SK-N-SH (cell line): ENCODE data around the gene PLCB3. TPM values are rescaled to one million over a fixed set of nuclear protein-coding genes. Genes with fewer than 3 reads are reported as not detected.

ENCODE experiments used
- CTCF ChIA-PET: fragments of 300-600, 350-600 bp; formaldehyde crosslinking; extraction: SDS; loops from one replicate; lab custom pipeline; 2021; lab: Yijun Ruan, JAX
- POLR2A ChIA-PET: fragments of 350-600 bp; sonication (Branson Sonifier 250); formaldehyde crosslinking; extraction: SDS; loops from one replicate; lab custom pipeline; 2020; ENCODE audit warnings: antibody characterized with exemption, inconsistent platforms; lab: Yijun Ruan, JAX
- DNase-seq: peaks from one replicate; pipeline ENCODE4 v3.0.0; 2012
- H2AFZ ChIP-seq: fragments of 200-600 bp; sonication (generic); 2 replicates; pipeline ENCODE4 v1.8.1; 2016; ENCODE audit warnings: antibody characterized with exemption, mild to moderate bottlenecking, low read depth
- H3F3A ChIP-seq: fragments of 200-600 bp; sonication (generic); replicated peaks from 2 replicates; pipeline ENCODE3; 2016; ENCODE audit warnings: antibody characterized with exemption, mild to moderate bottlenecking; ENCODE audit not compliant: insufficient read depth
- H3K27ac ChIP-seq, 2 experiments: fragments of 200-500 bp in 1 of 2; fragments of 200-600 bp in 1 of 2; sonication (Bioruptor generic) in 1 of 2; sonication (generic), shearing (Covaris generic) in 1 of 2; 2 replicates each; pipeline versions ENCODE4 v1.5.1 to v1.6.1; 2014 to 2016; ENCODE audit warnings: low read depth in 2 of 2, inconsistent platforms in 1 of 2, low read length in 1 of 2, mild to moderate bottlenecking in 1 of 2, mixed read lengths in 1 of 2
- H3K27me3 ChIP-seq: fragments of 200-600 bp; sonication (generic), shearing (Covaris generic); 2 replicates; pipeline ENCODE4 v1.6.1; 2016; ENCODE audit warnings: mixed run types; ENCODE audit not compliant: insufficient read depth
- H3K36me3 ChIP-seq, 2 experiments: fragments of 200-500 bp in 1 of 2; fragments of 200-600 bp in 1 of 2; sonication (Bioruptor generic) in 1 of 2; sonication (generic) in 1 of 2; replicated peaks in 1 of 2; 2 replicates each; pipeline versions ENCODE3 to v1.5.1; 2014 to 2016; ENCODE audit warnings: low read length in 1 of 2, mild to moderate bottlenecking in 1 of 2; ENCODE audit not compliant: insufficient read depth in 2 of 2, control insufficient read depth in 1 of 2
- H3K4me1 ChIP-seq, 2 experiments: fragments of 200-500 bp in 1 of 2; fragments of 200-600 bp in 1 of 2; sonication (Bioruptor generic) in 1 of 2; sonication (generic), shearing (Covaris generic) in 1 of 2; 2 replicates each; pipeline versions ENCODE4 v1.5.1 to v1.6.1; 2014 to 2016; ENCODE audit warnings: low read depth in 1 of 2, low read length in 1 of 2, mixed run types in 1 of 2; ENCODE audit not compliant: insufficient read depth in 2 of 2, control insufficient read depth in 1 of 2
- H3K4me2 ChIP-seq: fragments of 200-600 bp; sonication (generic), shearing (Covaris generic); 2 replicates; pipeline ENCODE4 v1.6.1; 2017; ENCODE audit warnings: mixed run types
- H3K4me3 ChIP-seq, 2 experiments: fragments of 200-500 bp in 1 of 2; fragments of 200-600 bp in 1 of 2; sonication (Bioruptor generic) in 1 of 2; sonication (generic), shearing (Covaris generic) in 1 of 2; 2 replicates each; pipeline versions ENCODE4 v1.5.1 to v1.8.1; 2014 to 2016; ENCODE audit warnings: low read depth in 2 of 2, inconsistent platforms in 1 of 2, low read length in 1 of 2, mild to moderate bottlenecking in 1 of 2, mixed read lengths in 1 of 2, moderate library complexity in 1 of 2
- H3K79me2 ChIP-seq: fragments of 200-600 bp; sonication (generic); 2 replicates; pipeline ENCODE4 v1.8.1; 2017; ENCODE audit warnings: mild to moderate bottlenecking; ENCODE audit not compliant: insufficient read depth
- H3K9ac ChIP-seq: fragments of 200-600 bp; sonication (generic); 2 replicates; pipeline ENCODE4 v1.6.1; 2017; ENCODE audit warnings: mixed run types
- H3K9me2 ChIP-seq: fragments of 200-600 bp; sonication (generic); 2 replicates; pipeline ENCODE4 v1.6.1; 2017; ENCODE audit warnings: mixed run types
- H3K9me3 ChIP-seq: fragments of 200-600 bp; sonication (generic); 2 replicates; pipeline ENCODE4 v1.6.1; 2017; ENCODE audit warnings: mixed run types, mild to moderate bottlenecking, moderate library complexity
- H4K20me1 ChIP-seq: fragments of 200-600 bp; sonication (generic); 2 replicates; pipeline ENCODE4 v1.6.1; 2017; ENCODE audit warnings: mild to moderate bottlenecking, mixed run types; ENCODE audit not compliant: insufficient read depth
- ELF1 ChIP-seq: IDR thresholded peaks from 2 replicates; pipeline ENCODE4 v1.4.0; 2012
- EZH2phosphoT487 ChIP-seq: fragments of 200-600 bp; sonication (generic); IDR thresholded peaks from 2 replicates; pipeline ENCODE4 v1.6.1; 2017; ENCODE audit warnings: low read depth, mixed run types, mild to moderate bottlenecking, antibody characterized with exemption, moderate library complexity, borderline replicate concordance
- GATA2 ChIP-seq: sonication (generic); formaldehyde crosslinking; IDR thresholded peaks from 2 replicates; pipeline ENCODE4 v1.5.0; 2020; ENCODE audit warnings: mild to moderate bottlenecking, missing genetic modification reagents
- IRF3 ChIP-seq: fragments of 150-350 bp; IDR thresholded peaks from 2 replicates; pipeline ENCODE4 v1.6.1; 2016; ENCODE audit warnings: mild to moderate bottlenecking, low read depth, low read length
- NFIC ChIP-seq: IDR thresholded peaks from 2 replicates; pipeline ENCODE4 v1.4.0; 2012; ENCODE audit warnings: borderline replicate concordance
- POLR2AphosphoS5 ChIP-seq: IDR thresholded peaks from 2 replicates; pipeline ENCODE4 v1.6.1; 2012; ENCODE audit warnings: low read depth, low read length
- TAF1 ChIP-seq: IDR thresholded peaks from 2 replicates; pipeline ENCODE4 v1.6.1; 2012; ENCODE audit warnings: low read depth, mild to moderate bottlenecking, low read length, moderate library complexity, borderline replicate concordance
- USF1 ChIP-seq: IDR thresholded peaks from 2 replicates; pipeline ENCODE4 v1.4.0; 2012; ENCODE audit warnings: low read depth, borderline replicate concordance
- WGBS: methylation state at CpG from one replicate; pipeline ENCODE4 v1.1.6; 2017; ENCODE audit warnings: low lambda C conversion rate; 5-methylcytosine and 5-hydroxymethylcytosine counted together
- polyA plus RNA-seq, 3 experiments: library from polyadenylated mRNA; depleted of rRNA; stranded (reverse); fragments of >200 nt; gene quantifications; 2 replicates each; pipeline ENCODE4 v1.2.3, GENCODE V29; 2012
- TF ChIP-seq, protein P1 (sequence below): IDR thresholded peaks from 2 replicates; pipeline ENCODE4 v1.6.1; 2012; ENCODE audit warnings: mild to moderate bottlenecking, low read depth, low read length, moderate library complexity

PLCB3 gene
- polyA plus RNA-seq, 1 of the 3 experiments (the other 2 are of a cell fraction) = 30.4 TPM

DNA sequence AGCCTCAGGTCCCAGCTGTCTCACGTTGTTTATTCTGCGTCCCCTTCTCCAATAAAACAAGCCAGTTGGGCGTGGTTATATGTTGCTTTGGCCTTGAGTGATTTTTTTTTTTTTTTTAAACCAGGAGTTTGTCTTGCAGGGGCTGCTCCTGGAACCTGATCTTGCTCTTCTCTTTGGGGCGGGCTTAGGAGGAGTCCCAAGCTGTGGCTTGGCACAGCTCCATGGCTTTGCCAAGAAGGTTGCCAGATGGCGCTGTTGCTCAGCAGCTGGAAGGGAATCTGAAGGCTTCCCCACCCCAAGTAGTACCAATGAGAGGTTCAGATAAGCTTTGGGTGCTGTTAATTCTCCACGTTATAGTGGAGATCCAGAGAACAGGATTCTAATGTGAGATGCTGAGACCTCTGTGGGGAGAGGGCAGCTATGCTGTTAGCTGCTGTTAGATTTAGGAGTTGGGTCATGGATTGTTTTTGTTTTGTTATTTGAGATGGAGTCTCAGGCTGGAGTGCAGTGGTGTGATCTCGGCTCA, 46.8 kb upstream of the PLCB3 start (continued):
- TF ChIP-seq, protein P1, sequence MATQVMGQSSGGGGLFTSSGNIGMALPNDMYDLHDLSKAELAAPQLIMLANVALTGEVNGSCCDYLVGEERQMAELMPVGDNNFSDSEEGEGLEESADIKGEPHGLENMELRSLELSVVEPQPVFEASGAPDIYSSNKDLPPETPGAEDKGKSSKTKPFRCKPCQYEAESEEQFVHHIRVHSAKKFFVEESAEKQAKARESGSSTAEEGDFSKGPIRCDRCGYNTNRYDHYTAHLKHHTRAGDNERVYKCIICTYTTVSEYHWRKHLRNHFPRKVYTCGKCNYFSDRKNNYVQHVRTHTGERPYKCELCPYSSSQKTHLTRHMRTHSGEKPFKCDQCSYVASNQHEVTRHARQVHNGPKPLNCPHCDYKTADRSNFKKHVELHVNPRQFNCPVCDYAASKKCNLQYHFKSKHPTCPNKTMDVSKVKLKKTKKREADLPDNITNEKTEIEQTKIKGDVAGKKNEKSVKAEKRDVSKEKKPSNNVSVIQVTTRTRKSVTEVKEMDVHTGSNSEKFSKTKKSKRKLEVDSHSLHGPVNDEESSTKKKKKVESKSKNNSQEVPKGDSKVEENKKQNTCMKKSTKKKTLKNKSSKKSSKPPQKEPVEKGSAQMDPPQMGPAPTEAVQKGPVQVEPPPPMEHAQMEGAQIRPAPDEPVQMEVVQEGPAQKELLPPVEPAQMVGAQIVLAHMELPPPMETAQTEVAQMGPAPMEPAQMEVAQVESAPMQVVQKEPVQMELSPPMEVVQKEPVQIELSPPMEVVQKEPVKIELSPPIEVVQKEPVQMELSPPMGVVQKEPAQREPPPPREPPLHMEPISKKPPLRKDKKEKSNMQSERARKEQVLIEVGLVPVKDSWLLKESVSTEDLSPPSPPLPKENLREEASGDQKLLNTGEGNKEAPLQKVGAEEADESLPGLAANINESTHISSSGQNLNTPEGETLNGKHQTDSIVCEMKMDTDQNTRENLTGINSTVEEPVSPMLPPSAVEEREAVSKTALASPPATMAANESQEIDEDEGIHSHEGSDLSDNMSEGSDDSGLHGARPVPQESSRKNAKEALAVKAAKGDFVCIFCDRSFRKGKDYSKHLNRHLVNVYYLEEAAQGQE = no peak
- TF ChIP-seq EZH2phosphoT487 (no peak), POLR2AphosphoS5 (peak; percentile 66; the same call in 1 of the 2 replicates)

DNA sequence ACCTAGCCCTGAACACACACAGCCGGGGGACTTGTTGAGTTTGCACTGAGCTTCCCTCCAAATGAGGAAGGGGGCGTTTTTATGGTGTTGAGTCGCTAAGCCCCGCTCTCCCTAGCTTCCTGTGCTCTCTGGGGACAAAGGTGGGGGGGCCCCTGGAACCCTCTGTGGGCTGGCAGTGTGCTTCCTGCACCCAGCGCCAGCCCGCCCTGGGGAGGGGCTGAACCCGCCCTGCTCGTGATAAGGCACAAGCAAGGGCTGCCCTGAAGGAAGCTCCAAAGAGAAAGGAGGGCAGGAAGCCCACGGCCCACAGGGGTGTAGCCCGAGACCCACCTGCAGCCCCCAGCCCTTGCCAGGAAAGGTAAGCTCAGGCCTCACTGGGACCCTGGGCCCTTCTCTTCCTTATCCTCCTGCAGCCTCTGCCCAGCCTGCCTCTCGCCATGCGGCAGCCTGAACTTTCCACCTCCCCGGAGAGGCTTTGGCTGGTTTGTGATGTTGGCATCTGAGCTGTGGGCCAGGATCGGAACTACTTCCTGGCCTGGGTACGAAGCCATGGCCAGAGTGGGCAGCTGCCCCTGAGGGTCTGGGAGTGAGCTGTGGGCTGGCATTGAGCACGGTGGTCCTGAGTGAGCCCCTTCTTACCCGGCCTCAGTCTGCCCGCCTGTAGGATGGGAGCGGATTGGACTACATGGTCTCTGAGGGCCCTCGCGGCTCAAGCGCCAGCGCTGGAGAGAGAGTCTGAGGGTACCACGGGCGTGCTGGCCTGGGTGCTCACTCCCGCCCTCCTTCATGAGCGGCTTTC, 44.7 kb upstream of the PLCB3 start, which contains the start of gene FERMT3:
Gene FERMT3, plus strand, starts transcription at position 265 of the 799 bp plus-strand sequence. CDS start 644 bp downstream, outside the sequence.
- peak within 1 kb of the TSS; percentile 59; the same call in 1 of the 2 replicates for H2AFZ ChIP-seq

More for the DNA sequence above, 44.7 kb upstream of the PLCB3 start, which contains the start of gene FERMT3:
- TF ChIP-seq IRF3 (no peak), EZH2phosphoT487 (no peak), TAF1 (no peak), USF1 (no peak), POLR2AphosphoS5 (no peak), ELF1 (no peak), NFIC (no peak), GATA2 (CRISPR knock-in tag) (no peak)
- TF ChIP-seq, protein P1 = no peak
- H3K4me1 ChIP-seq = peaks cover 4 to 27% of the 10 kb centered on the region in 2 experiments; a peak in 3 of 4 replicates
- ChIA-PET CTCF (interaction anchor here (1.0 to 5.3 kb wide), 7 partner anchors 10 to 96 kb away, joined by 3 to 52 read pairs (median 7); partner anchors contain the start of genes CATSPERZ and STIP1), POLR2A (interaction anchor here (0.8 to 1.9 kb wide), 7 partner anchors 10 to 189 kb away, joined by 3 to 5 read pairs (median 3); partner anchors contain the start of genes NUDT22, STIP1 and TRPT1)
- DNase-seq = peak; percentile 27
- H3K4me2 ChIP-seq = peak within 1 kb of the TSS; percentile 37; the same call in 1 of the 2 replicates
- H3K79me2 ChIP-seq = no peaks in the 10 kb centered on the region; the same call in 1 of the 2 replicates
- peaks cover 23% of the 10 kb centered on the region for H3F3A ChIP-seq
- peak within 1 kb of the TSS in 1 of 2 experiments; percentile 48; a peak in 2 of 4 replicates for H3K27ac ChIP-seq
- no peak within 1 kb of the TSS for H3K4me3 ChIP-seq
- H4K20me1 ChIP-seq = peaks cover 9% of the 10 kb centered on the region
- no peaks in the 10 kb centered on the region for H3K27me3 ChIP-seq
- H3K36me3 ChIP-seq = peaks cover 19 to 34% of the 10 kb centered on the region in 2 experiments
- no peaks in the 10 kb centered on the region for H3K9me2 ChIP-seq
- no peaks in the 10 kb centered on the region for H3K9me3 ChIP-seq
- no peak within 1 kb of the TSS; the same call in 1 of the 2 replicates for H3K9ac ChIP-seq
- 91% methylated on average over 7 of the region's 27 CpGs for WGBS
